Glutamatergic neuron (in vitro differentiated cells): Measurements from ENCODE around the gene FAF2. TPM values are rescaled to one million over a fixed set of nuclear protein-coding genes. Genes with fewer than 3 reads are reported as not detected.
"Not testable (repeated sequence)": the region's sequence is repeated elsewhere in the genome, so short reads cannot be mapped to it uniquely, and the experiment has no call there.

Source experiments
- DNase-seq: peaks from one replicate; pipeline ENCODE4 v3.0.0; 2022
- H3K27ac Mint-ChIP-seq: one replicate; pipeline ENCODE4 v1.8.0; 2020; ENCODE audit warnings: mild to moderate bottlenecking, mixed read lengths, inconsistent platforms; ENCODE audit not compliant: unreplicated experiment
- H3K27me3 Mint-ChIP-seq: one replicate; pipeline ENCODE4 v1.8.0; 2020; ENCODE audit warnings: mild to moderate bottlenecking, moderate library complexity, mixed read lengths, inconsistent platforms; ENCODE audit not compliant: unreplicated experiment
- H3K36me3 Mint-ChIP-seq: one replicate; pipeline ENCODE4 v1.8.0; 2020; ENCODE audit warnings: mild to moderate bottlenecking, mixed read lengths, inconsistent platforms; ENCODE audit not compliant: unreplicated experiment
- H3K4me1 Mint-ChIP-seq: one replicate; pipeline ENCODE4 v1.8.0; 2020; ENCODE audit warnings: mild to moderate bottlenecking, low read depth, mixed read lengths, inconsistent platforms; ENCODE audit not compliant: unreplicated experiment
- H3K4me3 Mint-ChIP-seq: one replicate; pipeline ENCODE4 v1.8.0; 2020; ENCODE audit warnings: mild to moderate bottlenecking, mixed read lengths, inconsistent platforms; ENCODE audit not compliant: unreplicated experiment
- H3K9me3 Mint-ChIP-seq: one replicate; pipeline ENCODE4 v1.8.0; 2020; ENCODE audit warnings: mild to moderate bottlenecking, moderate library complexity, mixed read lengths, inconsistent platforms; ENCODE audit not compliant: unreplicated experiment
- CTCF ChIP-seq: fragments of 200-600 bp; sonication (generic); IDR thresholded peaks from one replicate; pipeline ENCODE4 v1.5.0; 2021; ENCODE audit not compliant: partially characterized antibody, unreplicated experiment
- total RNA-seq: library from RNA; stranded (reverse); fragmentation: NEBNext Ultra II Directional; extraction: Animal tissue kit (Norgen Biotek cat#: 25700); gene quantifications from one replicate; pipeline ENCODE4 v1.2.1, GENCODE V29; 2021; ENCODE audit not compliant: unreplicated experiment

FAF2 gene
- total RNA-seq, 1 donor from 2014 or later = 52.9 TPM

DNA sequence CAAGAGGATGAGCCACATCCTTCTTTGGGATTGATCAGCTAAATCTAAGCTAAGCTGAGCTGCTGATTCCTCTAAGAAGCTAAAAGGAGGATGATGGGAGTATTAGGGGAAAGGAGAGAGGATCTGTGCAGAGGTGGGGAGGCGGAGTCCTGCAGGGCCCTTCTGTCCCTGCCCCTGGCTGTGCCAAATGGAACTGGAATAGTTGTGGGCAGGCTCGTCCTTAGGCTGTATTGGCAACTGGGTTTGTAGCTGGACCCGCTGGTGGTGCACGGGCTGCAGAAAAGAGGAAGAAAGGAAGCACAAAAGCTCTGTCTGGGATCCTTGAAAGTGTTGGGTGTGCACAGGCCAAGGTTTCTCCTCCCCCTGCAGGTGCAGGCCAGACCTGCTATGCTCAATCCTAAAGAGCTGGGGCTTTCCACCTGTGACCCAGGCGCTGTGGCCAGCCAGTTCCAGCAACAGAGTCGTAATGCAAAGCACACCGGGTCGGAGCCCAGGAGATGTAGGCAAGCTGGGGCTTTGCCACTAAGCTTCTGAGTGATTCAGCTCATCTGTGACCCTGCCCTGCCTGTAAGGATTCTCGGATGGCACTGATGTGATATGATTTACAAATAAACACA is 41.6 kb upstream of the FAF2 start:
- Mint-ChIP-seq H3K4me1 (peaks cover 12% of the 10 kb centered on the region), H3K27me3 (peaks cover 3% of the 10 kb centered on the region), H3K36me3 (no peaks in the 10 kb centered on the region), H3K4me3 (no peak overlapping the region), H3K27ac (no peak overlapping the region), H3K9me3 (peaks cover 3% of the 10 kb centered on the region)
- TF ChIP-seq CTCF = no peak
- no peak for DNase-seq

GRCh38 chr5:176407456-176408251 is 40.5 kb upstream of the FAF2 start:
- no peaks in the 10 kb centered on the region for H3K36me3 Mint-ChIP-seq
- H3K4me1 Mint-ChIP-seq = peaks cover 10% of the 10 kb centered on the region
- DNase-seq = no peak
- no peak overlapping the region for H3K4me3 Mint-ChIP-seq
- H3K27me3 Mint-ChIP-seq = no peaks in the 10 kb centered on the region
- no peak for TF ChIP-seq CTCF
- no peak overlapping the region for H3K27ac Mint-ChIP-seq
- H3K9me3 Mint-ChIP-seq = peaks cover 3% of the 10 kb centered on the region

DNA sequence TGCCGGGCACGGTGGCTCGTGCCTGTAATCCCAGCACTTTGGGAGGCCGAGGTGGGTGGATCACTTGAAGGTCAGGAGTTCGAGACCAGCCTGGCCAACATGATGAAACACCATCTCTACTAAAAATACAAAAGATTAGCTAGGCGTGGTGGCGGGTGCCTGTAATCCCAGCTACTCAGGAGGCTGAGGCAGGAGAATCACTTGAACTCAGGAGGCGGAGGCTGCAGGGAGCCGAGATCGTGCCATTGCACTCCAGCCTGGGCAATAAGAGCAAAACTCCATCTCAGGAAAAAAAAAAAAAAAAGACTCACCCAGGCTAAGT is 40.0 kb upstream of the FAF2 start:
- not testable (repeated sequence) for H3K27ac Mint-ChIP-seq, H3K27me3 Mint-ChIP-seq, H3K36me3 Mint-ChIP-seq, DNase-seq, H3K4me3 Mint-ChIP-seq, H3K9me3 Mint-ChIP-seq
- H3K4me1 Mint-ChIP-seq = peaks cover 11% of the 10 kb centered on the region

DNA sequence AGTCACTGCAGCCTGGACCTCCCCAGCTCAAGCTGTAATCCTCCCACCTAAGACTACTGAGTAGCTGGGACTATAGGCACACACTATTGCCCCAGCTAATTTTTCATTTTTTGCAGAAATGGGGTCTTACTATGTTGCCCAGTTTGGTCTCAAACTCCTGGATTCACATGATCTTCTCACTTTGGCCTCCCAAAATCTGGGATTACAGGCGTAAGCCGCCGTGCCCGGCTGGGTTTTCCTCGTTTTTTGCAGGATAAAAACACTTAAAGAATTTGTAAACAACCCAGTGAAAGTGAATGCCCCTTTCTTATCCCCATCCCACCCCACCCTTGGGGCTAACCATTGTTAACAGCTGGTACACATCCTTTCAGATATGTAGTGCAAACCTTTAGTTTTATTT is 39.6 kb upstream of the FAF2 start:
- no peak for DNase-seq
- Mint-ChIP-seq H3K27me3 (no peaks in the 10 kb centered on the region), H3K27ac (no peak overlapping the region), H3K4me1 (peaks cover 11% of the 10 kb centered on the region), H3K4me3 (no peak overlapping the region), H3K9me3 (peaks cover 3% of the 10 kb centered on the region), H3K36me3 (no peaks in the 10 kb centered on the region)
- no peak for TF ChIP-seq CTCF

DNA sequence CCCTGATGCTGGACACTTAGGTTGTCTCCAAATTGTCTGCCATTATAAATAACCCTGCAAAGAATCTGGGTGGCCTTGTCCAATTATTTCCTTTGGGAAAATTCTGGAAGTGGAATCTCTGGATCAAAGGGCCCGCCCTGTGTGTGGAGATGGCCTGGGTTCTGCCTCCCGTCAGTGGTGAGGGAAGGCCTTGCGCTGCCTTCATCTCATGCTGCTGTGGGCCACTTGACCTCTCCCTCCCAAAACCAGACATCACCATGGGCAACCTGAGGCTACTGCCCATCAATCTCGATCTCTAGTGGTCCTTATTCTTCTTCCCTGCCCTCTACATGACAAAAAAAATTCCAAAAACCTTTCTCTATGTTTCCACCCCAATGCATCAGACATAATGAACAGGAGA is 38.4 kb upstream of the FAF2 start:
- no peak for TF ChIP-seq CTCF
- no peaks in the 10 kb centered on the region for H3K27me3 Mint-ChIP-seq
- peaks cover 5% of the 10 kb centered on the region for H3K9me3 Mint-ChIP-seq
- H3K4me3 Mint-ChIP-seq = no peak overlapping the region
- no peak for DNase-seq
- H3K36me3 Mint-ChIP-seq = no peaks in the 10 kb centered on the region
- H3K4me1 Mint-ChIP-seq = peaks cover 11% of the 10 kb centered on the region
- H3K27ac Mint-ChIP-seq = peak overlapping the region; percentile 15
